ENCODE data around the gene MTUS2. TPM values are rescaled to one million over a fixed set of nuclear protein-coding genes. Genes with fewer than 3 reads are reported as not detected.

MTUS2 gene
- total RNA-seq, 1 donor: 0.36 TPM

DNA sequence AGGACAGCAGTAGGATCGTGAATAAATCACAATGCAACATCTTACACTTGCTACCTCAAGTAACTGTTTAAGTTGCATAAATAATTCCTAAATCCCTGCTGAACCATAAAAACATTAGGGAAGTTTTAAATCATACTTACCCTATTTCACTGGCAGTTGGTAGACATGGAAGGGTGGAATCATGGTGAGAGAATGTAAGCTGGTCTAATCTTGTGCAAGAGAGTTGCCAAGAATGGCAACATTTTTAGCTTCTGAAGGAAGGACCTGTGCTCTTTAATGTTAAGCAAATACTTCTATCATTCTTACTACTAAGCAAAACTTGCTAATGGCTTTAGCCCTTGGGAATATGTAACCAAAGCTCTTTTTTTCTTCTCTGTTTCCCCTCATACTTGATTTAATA is 46.8 kb downstream of the MTUS2 start:
- H3K4me3 ChIP-seq (ENCODE audit: low read depth, low read length): no peak overlapping the region
- TF ChIP-seq, protein P1, sequence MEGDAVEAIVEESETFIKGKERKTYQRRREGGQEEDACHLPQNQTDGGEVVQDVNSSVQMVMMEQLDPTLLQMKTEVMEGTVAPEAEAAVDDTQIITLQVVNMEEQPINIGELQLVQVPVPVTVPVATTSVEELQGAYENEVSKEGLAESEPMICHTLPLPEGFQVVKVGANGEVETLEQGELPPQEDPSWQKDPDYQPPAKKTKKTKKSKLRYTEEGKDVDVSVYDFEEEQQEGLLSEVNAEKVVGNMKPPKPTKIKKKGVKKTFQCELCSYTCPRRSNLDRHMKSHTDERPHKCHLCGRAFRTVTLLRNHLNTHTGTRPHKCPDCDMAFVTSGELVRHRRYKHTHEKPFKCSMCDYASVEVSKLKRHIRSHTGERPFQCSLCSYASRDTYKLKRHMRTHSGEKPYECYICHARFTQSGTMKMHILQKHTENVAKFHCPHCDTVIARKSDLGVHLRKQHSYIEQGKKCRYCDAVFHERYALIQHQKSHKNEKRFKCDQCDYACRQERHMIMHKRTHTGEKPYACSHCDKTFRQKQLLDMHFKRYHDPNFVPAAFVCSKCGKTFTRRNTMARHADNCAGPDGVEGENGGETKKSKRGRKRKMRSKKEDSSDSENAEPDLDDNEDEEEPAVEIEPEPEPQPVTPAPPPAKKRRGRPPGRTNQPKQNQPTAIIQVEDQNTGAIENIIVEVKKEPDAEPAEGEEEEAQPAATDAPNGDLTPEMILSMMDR (IDR thresholded peaks at IDR 0.05; ENCODE audit: insufficient read depth, low read length): no peak
- no peak for DNase-seq (ENCODE audit: low read depth)

DNA sequence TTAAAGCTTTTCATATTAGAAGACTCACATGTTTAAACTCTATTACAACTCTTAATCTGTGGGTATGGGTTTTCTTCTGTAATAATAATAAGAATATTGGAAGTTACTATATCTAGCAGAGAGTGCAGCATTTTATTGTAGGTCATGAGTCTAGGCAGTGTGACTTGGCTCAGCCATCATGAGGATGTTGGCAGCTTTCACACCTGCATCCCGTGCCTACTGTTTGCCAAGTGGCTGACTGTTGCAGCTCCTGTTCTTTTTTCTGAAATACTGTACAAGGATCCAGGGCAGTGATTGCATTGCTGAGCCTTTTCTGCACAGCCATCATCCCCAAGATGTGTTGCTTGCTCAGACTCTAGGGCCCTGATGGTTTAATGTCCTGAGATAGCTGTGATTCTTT is 47.4 kb downstream of the MTUS2 start:
- DNase-seq (ENCODE audit: low read depth): no peak
- TF ChIP-seq, protein P1 (IDR thresholded peaks at IDR 0.05; ENCODE audit: insufficient read depth, low read length): no peak
- no peak overlapping the region for H3K4me3 ChIP-seq (ENCODE audit: low read depth, low read length)

DNA sequence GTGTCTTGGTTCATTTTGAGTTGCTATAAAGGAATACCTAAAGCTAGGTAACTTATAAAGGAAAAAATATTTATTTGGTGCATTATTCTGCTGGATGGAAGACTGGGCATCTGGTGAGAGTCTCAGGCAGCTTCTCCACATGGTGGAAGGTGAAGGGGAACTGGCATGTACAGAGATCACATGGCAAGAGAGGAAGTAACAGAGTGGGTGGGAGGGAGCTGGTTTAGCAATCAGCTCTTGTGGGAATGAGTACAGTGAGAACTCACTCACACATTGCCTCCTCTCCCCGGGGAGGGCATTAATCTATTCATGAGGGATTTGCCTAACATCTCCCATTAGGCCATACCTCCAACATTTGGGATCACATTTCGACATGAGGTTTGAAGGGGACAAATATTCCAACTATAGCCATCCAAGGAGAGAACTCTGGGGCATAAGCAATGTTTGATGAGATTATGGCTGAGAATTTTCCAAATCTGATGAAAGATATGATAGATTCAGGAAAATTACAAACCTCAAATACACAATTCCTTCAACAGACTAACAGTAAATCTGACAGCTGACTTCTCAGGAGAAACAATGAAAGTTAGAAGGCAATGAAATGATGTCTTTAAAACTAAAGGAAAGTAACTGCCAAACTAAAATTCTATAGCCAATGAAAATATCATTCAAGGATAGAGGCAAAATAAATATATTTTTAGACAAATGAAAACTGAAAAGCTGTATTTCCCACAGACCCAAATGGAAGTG is 52.5 kb downstream of the MTUS2 start:
- TF ChIP-seq, protein P1 (IDR thresholded peaks at IDR 0.05; ENCODE audit: insufficient read depth, low read length): no peak
- H3K4me3 ChIP-seq (ENCODE audit: low read depth, low read length): no peak overlapping the region
- no peak for DNase-seq (ENCODE audit: low read depth)

DNA sequence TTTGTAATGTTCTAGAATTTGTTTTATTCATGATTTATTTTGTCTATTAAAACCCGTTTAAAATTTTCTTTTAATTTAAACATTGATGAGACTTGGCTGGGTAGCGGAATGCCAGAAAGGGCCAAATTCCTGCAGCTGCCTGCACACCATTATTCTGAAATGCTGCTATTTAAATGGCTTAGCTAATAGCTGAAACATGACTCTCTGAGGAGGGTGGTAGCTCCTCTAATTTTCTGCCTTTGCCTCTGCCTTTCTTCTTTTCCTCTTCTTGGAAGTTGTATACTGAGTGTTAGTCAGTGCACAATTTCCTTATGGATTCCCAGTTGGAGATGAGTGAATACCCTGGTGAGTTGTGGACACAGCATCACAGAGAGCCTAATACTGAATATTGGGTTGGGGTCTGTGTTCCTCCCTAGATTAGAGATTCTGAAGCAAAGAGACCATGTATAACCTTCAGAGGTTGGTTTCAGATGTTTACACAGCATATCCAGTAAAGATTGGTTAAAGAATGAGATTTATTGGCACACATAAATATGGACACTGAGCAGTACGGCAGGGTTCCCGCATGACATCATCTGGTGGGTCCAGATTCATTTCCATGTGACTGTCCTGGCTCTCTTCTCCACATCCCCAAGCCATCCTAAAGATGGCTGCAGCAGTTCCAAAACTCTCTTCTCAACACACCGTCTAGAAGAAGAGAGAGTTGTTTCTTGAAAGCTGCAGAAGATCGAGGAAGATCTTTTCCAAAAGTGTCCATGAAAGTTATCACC is 55.9 kb downstream of the MTUS2 start:
- no peak overlapping the region for H3K4me3 ChIP-seq (ENCODE audit: low read depth, low read length)
- TF ChIP-seq, protein P1 (IDR thresholded peaks at IDR 0.05; ENCODE audit: insufficient read depth, low read length): no peak
- no peak for DNase-seq (ENCODE audit: low read depth)

DNA sequence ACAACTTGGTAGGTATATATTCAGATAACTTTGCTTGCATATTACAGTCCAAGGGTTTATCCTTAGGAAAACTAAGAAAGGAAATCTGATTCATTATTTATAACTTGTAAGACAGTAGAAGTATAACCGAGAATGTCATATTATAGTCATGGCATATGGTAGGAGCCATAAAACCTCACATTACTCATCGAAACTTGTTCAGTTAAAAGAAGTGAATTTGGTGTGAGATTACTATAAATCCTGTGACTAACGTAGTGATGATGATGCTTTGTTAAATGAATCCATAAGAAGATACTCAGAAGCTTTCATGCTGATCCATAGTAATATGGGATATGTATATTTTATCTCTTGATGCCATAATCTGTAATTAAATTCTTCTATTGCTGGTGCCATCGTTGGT is 57.3 kb downstream of the MTUS2 start:
- no peak overlapping the region for H3K4me3 ChIP-seq (ENCODE audit: low read depth, low read length)
- TF ChIP-seq, protein P1 (IDR thresholded peaks at IDR 0.05; ENCODE audit: insufficient read depth, low read length): no peak
- DNase-seq (ENCODE audit: low read depth): no peak

DNA sequence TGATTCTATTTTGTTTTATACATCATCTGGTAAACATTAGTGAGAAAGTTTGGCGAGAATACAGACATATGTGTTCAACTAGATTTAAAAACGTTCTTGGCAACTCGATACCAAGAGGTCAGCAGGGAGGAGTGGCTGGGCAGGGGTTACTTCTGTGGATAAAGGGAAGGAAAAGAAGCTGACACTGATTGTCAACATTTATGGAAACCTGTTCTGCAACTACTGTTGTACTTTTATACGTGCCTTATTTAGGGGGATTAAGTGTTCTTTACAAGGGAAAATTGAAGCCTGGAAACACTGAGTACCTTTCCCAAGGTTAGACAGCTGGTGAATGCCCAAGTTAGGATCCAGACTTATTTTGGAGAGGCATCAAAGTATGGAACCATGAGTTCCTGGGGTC is 65.0 kb downstream of the MTUS2 start:
- DNase-seq (ENCODE audit: low read depth): no peak
- no peak overlapping the region for H3K4me3 ChIP-seq (ENCODE audit: low read depth, low read length)
- TF ChIP-seq, protein P1 (IDR thresholded peaks at IDR 0.05; ENCODE audit: insufficient read depth, low read length): no peak

Data from fibroblast of the aortic adventitia (primary cell).